GM21619 (cell line): Measurements from ENCODE around the gene MBD1.
A peak's percentile ranks its signal among the peaks of the same experiment; 100 is the strongest.
"Not testable (repeated sequence)": the region's sequence is repeated elsewhere in the genome, so short reads cannot be mapped to it uniquely, and the experiment has no call there.

ENCODE experiments used
- ATAC-seq: cut with Tn5 transposase; IDR thresholded peaks from one replicate; pipeline ENCODE4 v1.9.1; 2021; ENCODE audit not compliant: unreplicated experiment

The MBD1 gene

DNA sequence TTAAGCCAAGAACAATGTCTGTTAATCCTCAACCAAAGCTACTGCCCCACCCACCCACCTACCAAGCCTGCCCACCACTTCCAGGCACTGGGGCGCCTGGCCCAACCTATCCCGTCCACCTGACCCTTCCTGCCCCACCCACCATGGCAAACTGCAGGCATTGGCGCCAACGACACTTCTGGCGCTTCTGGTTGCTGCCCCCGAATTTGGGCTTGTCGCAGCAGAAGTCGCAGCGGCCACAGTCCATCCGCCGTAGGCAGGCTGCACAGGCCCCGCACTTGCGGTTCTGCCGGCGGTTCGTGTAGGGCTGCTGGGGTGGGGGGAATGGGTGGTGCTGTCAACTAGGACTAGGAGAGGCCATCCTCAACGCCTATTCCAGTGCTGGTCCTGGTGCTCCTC lies 7.3 kb downstream of the MBD1 start:
- ATAC-seq, result no peak

DNA sequence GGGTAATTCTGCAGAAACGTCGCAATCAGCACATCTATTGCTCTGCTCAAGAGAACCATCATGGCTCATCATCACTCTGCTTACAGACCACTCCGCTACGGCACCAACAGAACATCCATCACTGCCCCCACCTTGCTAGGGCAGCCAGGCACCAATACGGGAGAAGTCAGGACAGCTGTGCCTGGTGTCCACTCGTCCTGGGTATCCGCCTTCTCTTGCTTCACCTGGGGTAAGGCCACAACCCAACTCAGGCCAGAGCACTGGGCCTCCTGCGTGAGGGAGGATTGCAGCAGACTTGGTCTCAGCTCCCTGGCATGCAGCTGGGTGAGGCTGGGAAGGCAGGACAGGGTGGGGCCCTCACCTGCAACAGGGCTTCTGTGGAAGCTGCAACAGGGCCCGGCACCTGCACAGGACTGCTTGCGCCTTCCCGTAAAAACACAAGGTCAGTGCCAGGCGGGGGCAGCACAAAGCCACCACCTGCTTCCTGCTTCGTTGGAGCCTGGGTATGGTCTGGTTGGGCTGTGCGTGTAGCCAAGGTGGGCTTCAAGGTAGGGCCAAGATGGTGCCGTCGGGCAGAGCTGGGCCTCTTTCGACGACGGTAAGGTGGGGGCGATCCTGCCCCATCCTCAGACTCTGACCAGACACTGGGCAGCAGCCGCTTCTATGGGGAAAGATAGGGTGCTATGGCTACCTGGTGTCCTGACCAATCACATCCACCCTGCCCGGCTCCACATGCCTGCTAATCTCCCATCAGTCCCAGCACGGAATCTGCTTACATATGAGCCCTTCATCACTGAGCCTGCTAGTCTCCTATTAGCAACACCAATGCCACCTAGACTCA lies 7.9 kb downstream of the MBD1 start:
- ATAC-seq, result no peak

DNA sequence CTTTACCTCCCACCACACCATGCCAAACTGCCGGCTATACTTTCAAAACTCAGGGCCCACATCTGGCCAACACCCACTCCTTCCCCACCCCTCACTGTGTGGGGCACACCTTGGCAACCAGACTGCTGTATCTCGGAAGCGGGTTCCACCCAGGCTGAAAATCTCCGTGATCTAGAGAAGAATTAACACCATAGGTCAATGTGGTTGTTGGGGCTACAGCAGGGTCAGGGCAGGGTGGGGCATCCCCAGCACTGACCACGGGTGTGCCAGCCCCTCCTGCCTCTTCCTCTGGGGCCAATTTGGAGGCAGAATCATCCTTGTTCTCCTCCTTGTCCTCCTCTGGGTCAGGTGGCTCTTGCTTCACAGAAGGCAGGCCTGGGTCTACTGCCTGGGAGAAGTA lies 8.8 kb downstream of the MBD1 start:
- no peak for ATAC-seq

- ATAC-seq, result peak; percentile 65
Observed at GRCh38 chr18:50268022-50268747, 13.1 kb downstream of the MBD1 start.

DNA sequence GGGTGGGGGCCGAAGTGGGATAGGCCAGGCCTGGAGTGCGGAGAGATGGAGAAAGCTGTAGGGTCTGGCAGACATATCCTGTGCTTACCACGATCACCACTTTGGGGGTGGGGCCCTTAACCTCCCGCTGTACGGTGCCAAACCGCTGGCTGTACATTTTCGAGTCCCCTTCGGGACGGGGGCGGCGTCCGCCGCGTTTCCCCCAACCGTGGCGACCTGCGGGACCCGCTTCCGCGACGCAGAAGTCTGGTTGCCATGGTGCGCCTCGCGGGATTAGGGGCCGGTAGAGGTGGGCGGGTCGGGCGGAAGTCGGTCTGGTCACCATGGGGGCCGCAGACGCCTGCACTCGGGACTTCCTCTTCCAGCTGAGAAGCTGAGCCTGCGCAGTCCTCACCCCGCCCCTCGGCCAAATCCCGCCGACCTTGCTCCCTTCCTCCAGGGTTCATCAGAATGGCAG lies 15.0 kb downstream of the MBD1 start, which contains the start of gene CFAP53:
TSS of gene CFAP53 (minus strand) at position 248 of the 457 bp plus-strand sequence. CDS start at position 157, 91 bp downstream.
- ATAC-seq, result peak; percentile 81

GRCh38 chr18:50262977-50263376 lies 18.3 kb downstream of the MBD1 start:
- ATAC-seq, result no peak

GRCh38 chr18:50250935-50251334 lies 30.4 kb downstream of the MBD1 start:
- ATAC-seq, result no peak

DNA sequence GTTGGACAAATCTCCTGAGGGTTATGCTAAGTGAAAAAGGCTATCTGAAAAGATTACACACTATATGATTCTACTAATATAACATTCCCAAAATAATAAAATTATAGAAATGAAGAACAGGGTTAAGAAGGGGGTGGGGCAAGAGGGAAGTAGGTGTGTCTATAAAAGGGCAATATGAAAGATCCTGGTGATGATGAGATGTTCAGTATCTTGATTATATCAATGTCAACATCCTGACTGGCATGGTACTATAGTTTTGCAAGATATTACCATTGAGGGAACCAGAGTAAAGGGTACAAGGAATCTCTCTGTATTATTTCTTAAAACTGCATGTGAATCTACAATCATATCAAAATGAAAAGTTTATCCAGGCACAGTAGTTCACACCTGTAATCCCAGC lies 31.7 kb downstream of the MBD1 start:
- no peak for ATAC-seq

DNA sequence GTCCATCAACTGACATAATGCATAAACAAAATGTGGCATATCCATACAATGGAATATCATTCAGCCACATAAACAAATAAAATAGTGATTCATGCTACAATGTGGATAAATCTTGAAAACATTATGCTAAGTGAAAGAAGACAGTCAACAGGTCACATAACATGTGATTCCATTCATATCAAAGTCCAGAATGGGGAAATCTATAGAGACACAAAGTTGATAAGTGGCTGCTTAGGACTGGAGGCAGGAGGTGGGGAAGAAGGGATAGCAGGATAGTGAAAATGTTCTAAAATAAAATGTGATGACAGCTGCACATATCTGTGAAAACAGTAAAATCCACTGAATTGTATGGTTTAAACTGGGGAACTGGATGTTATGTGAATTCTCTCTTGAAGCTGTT lies 33.8 kb downstream of the MBD1 start:
- ATAC-seq, result no peak

- not testable (repeated sequence) for ATAC-seq
Observed at GRCh38 chr18:50241768-50242167, 39.6 kb downstream of the MBD1 start.

- no peak for ATAC-seq
Observed at GRCh38 chr18:50240080-50240563, 41.2 kb downstream of the MBD1 start.

DNA sequence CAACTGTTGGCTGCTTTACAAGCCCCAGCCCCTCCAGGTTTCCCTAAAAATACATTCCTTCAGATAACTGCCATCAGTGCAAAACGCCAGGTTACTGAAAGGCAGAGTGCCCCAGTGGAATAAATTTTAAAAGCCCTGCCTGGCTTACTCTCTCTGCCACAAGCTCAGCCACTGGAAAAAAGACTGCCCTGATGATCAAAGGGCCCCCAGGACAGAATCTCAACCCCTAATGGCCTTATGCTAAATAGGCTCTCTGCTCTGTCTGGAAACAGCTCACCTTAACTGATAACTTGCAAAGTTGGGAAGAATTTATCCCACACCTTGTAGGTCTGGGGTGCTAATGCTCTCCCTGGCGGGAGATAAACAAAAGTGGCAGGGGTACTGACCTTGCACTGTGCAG lies 48.9 kb downstream of the MBD1 start:
- ATAC-seq, result no peak

DNA sequence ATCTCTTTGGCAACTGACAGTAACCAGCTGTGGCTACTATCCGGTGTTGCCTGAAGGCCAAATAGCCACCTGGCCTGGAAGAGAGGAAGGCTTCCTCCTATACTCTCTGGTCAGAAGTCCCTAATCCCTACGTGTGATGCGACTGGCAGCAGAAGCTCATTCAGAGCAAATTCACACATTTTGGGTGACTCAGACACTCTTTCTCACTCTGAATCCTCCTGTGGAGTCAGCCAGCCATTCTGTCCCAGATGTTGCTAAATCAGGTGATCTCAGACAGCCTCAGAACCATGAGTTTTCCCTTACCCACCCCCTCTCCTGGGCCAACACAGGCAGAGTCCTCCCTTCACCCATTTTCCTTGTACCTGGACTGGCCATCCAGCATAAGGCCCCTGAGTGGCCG lies 49.7 kb downstream of the MBD1 start:
- ATAC-seq, result no peak

DNA sequence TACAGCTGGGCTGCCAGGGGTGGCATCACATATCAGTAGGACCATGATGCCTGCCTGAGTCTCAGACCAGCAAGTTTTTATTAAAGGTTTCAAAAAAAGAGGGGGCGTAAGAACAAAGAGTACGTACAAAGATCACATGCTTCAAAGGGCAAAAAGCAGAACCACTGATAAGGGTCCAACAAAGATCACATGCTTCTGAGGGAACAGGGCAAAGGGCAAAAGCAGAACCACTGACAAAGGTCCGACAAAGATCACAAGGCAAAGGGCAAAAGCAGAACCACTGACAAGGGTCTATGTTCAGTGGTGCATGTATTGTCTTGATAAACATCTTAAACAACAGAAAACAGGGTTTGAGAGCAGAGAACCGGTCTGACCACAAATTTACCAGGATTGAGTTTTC lies 61.1 kb downstream of the MBD1 start:
- not testable (repeated sequence) for ATAC-seq
